ENCODE results near the gene MFN2.

MFN2 gene

DNA sequence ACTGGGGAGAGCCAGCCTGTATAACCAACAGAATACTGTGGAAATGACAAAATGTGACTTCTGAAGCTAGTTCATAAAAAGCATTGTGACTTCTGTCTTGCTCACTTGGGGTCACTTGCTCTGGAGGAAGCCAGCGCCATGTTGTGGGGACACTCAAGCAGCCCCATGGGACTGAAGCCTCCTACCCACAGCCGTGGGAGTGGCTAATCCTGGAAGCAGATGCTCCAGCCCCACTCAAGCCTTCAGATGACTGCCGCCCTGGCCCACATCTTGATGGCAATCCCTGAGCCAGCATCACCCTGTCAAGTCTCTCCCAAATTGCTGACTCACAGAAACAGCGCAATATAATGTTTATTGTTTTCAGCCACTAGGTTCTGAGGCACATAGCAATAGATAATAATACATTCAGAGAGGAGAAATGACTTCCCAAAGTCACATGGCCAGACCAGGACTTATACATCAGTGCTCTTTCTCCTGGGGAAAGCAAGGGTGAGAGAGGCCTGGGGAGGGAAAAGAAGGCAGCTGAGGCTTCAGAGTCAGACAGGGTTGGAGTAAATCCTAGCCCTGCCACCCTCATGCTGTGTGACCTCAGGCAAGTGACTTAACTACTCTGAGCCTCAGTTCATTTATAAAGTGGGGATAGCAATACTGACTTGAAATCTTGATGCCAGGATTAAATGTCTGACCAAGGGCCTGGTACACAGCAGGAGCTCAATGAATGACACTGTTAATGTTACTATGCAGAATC, 77.9 kb downstream of the MFN2 start:
- no peak overlapping the region for H3K27ac ChIP-seq
- TF ChIP-seq, protein P1, sequence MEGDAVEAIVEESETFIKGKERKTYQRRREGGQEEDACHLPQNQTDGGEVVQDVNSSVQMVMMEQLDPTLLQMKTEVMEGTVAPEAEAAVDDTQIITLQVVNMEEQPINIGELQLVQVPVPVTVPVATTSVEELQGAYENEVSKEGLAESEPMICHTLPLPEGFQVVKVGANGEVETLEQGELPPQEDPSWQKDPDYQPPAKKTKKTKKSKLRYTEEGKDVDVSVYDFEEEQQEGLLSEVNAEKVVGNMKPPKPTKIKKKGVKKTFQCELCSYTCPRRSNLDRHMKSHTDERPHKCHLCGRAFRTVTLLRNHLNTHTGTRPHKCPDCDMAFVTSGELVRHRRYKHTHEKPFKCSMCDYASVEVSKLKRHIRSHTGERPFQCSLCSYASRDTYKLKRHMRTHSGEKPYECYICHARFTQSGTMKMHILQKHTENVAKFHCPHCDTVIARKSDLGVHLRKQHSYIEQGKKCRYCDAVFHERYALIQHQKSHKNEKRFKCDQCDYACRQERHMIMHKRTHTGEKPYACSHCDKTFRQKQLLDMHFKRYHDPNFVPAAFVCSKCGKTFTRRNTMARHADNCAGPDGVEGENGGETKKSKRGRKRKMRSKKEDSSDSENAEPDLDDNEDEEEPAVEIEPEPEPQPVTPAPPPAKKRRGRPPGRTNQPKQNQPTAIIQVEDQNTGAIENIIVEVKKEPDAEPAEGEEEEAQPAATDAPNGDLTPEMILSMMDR (conservative IDR thresholded peaks at IDR 0.05) = no peak

DNA sequence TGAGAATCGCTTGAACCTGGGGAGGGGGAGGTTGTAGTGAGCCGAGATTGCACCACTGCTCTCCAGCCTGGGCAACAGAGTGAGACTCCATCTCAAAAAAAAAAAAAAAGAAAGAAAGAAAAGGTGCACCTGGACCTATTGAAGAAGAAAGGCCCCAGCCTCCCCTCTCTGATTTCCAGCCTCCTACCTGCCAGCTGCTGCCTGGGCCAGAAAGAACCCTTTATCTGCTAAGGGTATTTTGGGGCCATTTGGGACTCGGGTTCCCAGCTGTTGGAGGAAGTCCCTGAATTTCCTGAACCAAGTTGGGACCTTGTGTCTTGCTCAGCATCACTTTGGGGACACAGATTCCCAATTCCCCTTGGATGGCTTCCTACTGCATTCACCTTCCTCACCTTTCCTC, 79.0 kb downstream of the MFN2 start:
- no peak overlapping the region for H3K27ac ChIP-seq
- TF ChIP-seq, protein P1 (conservative IDR thresholded peaks at IDR 0.05) = no peak

DNA sequence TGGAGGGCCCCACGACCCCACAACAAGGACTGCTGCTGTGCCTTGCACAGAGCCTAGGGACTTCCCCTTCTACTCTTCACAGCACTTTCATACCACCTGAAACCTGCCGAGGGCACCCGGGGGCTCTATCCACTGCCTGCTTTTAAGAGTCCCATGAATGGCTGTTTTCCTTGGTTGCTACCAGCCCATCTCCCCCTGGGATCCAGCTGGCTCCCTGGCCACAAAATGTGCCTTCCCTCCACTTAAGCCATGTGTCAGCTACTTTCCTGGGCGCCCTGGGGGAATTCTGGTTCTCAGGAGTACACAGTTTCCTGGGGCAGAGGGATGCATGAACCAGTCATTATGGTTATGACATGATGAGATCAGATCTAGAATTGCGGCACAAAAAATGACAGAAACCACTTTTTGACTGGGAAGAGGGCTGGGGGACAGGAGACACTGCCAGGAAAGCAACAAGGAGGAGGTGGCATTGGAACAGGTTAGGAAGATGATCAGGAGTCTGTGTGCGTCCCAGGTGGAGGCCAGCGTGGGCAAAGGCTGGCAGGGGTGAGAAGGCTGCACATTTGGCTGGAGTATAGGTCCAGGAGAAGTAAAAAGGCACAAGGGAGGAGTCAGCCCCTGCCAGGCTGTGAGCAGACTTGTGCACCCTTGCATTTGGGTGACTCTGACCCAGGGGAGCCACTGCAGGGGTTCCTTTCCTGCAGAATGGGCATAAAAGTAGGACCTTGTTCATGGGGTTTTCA, 79.6 kb downstream of the MFN2 start:
- H3K27ac ChIP-seq = no peak overlapping the region
- TF ChIP-seq, protein P1 (conservative IDR thresholded peaks at IDR 0.05) = no peak

DNA sequence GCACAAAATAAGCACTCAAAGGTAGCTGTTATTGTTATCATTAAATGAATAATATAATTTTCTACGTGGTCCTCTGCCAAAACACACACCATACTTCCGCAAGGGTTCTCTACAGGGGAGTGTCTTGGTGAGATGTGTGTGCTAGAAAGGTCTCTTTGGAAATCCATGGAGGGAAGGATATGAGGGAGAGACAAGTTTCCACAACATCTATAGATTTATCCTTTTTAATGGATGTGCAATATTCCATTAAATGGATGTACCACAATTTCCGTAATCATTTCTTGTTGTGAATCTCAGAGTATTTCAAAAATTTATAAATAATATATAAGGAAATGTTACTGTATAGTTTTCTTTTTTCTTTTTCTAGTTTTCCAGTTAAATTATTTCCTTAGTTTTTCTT, 80.3 kb downstream of the MFN2 start:
- H3K27ac ChIP-seq = no peak overlapping the region
- TF ChIP-seq, protein P1 (conservative IDR thresholded peaks at IDR 0.05) = no peak

Measured in VCaP (cell line).